ENCODE measurements around the gene ZNF607.

ZNF607 gene

GRCh38 chr19:37654118-37654517 lies 65.4 kb downstream of the ZNF607 start:
- H3K4me3 ChIP-seq (ENCODE audit: low read depth, low read length): peak overlapping the region; percentile 69

All from iPS-11a (cell line).